Heart right ventricle (tissue), 16 donors: ENCODE measurements around the gene KCNMA1. TPM values are rescaled to one million over a fixed set of nuclear protein-coding genes. Genes with fewer than 3 reads are reported as not detected.

Experiments used
- ATAC-seq, 8 donors: fragments of 200-7000 bp; cut with Tn5 transposase; one replicate each; pipeline ENCODE4 v1.9.1; 2020; ENCODE audit warnings: mild to moderate bottlenecking in 8 of 8, moderate library complexity in 8 of 8, moderate number of reproducible peaks in 1 of 8
- DNase-seq, 2 donors: peaks; one replicate each; pipeline ENCODE4 v3.0.0-alpha.2; 2020
- H3K27ac ChIP-seq, 10 donors: fragments of 200-600 bp; sonication (generic) in 2 of 10; one replicate each; pipeline versions ENCODE4 v1.5.0 to v1.8.0; 2020 to 2022; ENCODE audit warnings: mild to moderate bottlenecking in 3 of 10
- H3K27me3 ChIP-seq, 7 donors: fragments of 200-600 bp; one replicate each; pipeline ENCODE4 v1.8.0; 2021 to 2022; ENCODE audit warnings: mild to moderate bottlenecking in 2 of 7
- H3K36me3 ChIP-seq, 9 donors: fragments of 200-600 bp; sonication (generic) in 1 of 9; one replicate each; pipeline versions ENCODE4 v1.5.0 to v1.8.0; 2020 to 2022; ENCODE audit warnings: mild to moderate bottlenecking in 2 of 9
- H3K4me1 ChIP-seq, 9 donors: fragments of 200-600 bp; sonication (generic) in 1 of 9; one replicate each; pipeline versions ENCODE4 v1.5.0 to v1.8.0; 2020 to 2022; ENCODE audit warnings: mild to moderate bottlenecking in 4 of 9
- H3K4me3 ChIP-seq, 10 donors: fragments of 200-600 bp; sonication (generic) in 2 of 10; one replicate each; pipeline versions ENCODE4 v1.5.0 to v1.8.0; 2020 to 2022; ENCODE audit warnings: mild to moderate bottlenecking in 7 of 10, moderate library complexity in 2 of 10
- H3K9me3 ChIP-seq, 11 donors: fragments of 200-600 bp in 10 of 11; sonication (generic) in 2 of 11; one replicate each; pipeline versions ENCODE4 v1.5.0 to v1.8.0; 2013 to 2022; ENCODE audit warnings: mild to moderate bottlenecking in 2 of 11, control low read depth in 1 of 11, moderate library complexity in 1 of 11
- WGBS, 2 donors: extraction: QIAGEN DNeasy Blood & Tissue Kit; methylation state at CpG; one replicate each; pipeline ENCODE4 v1.1.7; 2013; ENCODE audit warnings: inconsistent platforms in 1 of 2; 5-methylcytosine and 5-hydroxymethylcytosine counted together
- intact Hi-C, 10 donors: fragments of 100-400 bp; cut with DNase I; formaldehyde crosslinking; loops; one replicate each; pipeline versions ENCODE4 v1.11.1 to v1.14.2; 2022
- polyA plus RNA-seq, 2 donors: library from polyadenylated mRNA; stranded (reverse); fragments of 200-250 nt; gene quantifications; one replicate each; pipeline ENCODE4 v1.2.3, GENCODE V29; 2013
- total RNA-seq, 10 donors: library from RNA; stranded (reverse); fragmentation: NEBNext Ultra II Directional in 3 of 10; extraction: Animal tissue kit (Norgen Biotek cat#: 25700) in 3 of 10; gene quantifications; one replicate each; pipeline versions ENCODE4 v1.2.1 to v1.2.4, GENCODE V29; 2021 to 2023
- TF ChIP-seq, protein P1 (sequence below), 9 donors: fragments of 200-600 bp; sonication (generic) in 2 of 9; IDR thresholded peaks; one replicate each; pipeline versions ENCODE4 v1.5.0 to v1.8.0; 2021 to 2022; ENCODE audit warnings: antibody characterized with exemption in 9 of 9, mild to moderate bottlenecking in 5 of 9, moderate library complexity in 1 of 9
- donor health status: Arrhythmogenic right ventricular cardiomyopathy.
- donor health status: ischemic (EF 13 %, LVEDD 7.1; RV severe dilation, severe dysfunction).
- donor health status: healthy with polysubstance abuse.
- donor health status: DM: no; HTN: yes; CAD: no.
- donor health status: DM: no; HTN: no; CAD: no.
- donor health status: ischemic (EF 25% LVEDD 6.9; RV normal size, moderate dysfunction).
- donor health status: ischemic (EF 25% LVEDD 5.7; RV mildly dilated, moderate dysfunction).
- donor health status: healthy.
- donor health status: DM: yes; HTN: yes; CAD: no.
- donor health status: Ischemic cardiomyopathy.
- donor health status: ischemic (EF 35%, LVEDD 5.7; RV mildly dilated, moderate dysfunction).
- donor health status: nonischemic (EF 11% LVEDD 7.7; RV severe dilation, severe dysfunction).
- donor health status: DM: yes; HTN: yes; CAD: no.
- donor health status: PGD.
- donor health status: ischemic (EF 29% LVEDD 5.4; RV normal size, mild dysfunction).
- donor health status: nonischemic (EF 23%, LVEDD 6.1; RV moderate dilation, normal function).

Gene KCNMA1
- total and polyA plus RNA-seq, 12 donors, result 0.59 to 5.3 (median 1.6) TPM

DNA sequence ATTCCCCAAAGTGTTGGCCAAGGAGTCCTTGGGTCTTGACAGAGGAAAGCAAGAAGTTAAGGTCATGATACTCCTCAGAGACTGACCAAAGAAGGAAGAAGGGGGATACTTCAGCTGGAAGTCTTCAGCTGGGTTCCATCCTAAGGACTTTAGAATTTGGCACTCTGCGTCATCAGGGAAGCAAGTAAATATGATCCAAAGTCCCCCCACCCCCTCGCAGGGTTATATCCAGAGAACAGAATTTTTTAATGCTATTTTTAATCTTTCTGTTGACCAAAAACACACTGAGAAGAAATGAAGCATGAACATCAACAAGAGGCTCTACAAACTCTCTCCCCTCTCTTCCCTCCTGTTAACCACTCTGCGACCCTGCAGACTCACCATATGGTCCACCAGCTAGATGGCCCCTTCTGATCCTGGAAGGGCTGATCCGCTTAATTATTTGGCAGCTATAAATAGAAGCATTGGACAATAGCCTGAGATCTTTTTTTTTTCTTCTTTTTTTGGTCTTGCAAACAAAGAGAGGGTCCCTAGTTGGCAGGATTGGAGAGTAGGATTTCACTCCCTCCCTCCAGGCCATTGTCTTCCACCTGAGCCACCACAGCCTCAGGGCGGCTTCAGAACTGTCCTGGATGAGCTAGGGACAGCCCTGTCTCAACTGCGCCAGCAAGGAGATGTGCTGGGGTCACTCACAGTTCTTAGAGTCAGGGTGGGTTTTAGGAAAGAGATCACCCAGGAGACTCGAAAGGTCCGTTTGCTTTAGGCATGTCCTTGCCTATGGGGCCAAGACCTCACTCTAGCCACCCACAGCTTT, 196.0 kb downstream of the KCNMA1 start:
- H3K4me1 ChIP-seq, result no peaks in the 10 kb centered on the region
- TF ChIP-seq, protein P1, sequence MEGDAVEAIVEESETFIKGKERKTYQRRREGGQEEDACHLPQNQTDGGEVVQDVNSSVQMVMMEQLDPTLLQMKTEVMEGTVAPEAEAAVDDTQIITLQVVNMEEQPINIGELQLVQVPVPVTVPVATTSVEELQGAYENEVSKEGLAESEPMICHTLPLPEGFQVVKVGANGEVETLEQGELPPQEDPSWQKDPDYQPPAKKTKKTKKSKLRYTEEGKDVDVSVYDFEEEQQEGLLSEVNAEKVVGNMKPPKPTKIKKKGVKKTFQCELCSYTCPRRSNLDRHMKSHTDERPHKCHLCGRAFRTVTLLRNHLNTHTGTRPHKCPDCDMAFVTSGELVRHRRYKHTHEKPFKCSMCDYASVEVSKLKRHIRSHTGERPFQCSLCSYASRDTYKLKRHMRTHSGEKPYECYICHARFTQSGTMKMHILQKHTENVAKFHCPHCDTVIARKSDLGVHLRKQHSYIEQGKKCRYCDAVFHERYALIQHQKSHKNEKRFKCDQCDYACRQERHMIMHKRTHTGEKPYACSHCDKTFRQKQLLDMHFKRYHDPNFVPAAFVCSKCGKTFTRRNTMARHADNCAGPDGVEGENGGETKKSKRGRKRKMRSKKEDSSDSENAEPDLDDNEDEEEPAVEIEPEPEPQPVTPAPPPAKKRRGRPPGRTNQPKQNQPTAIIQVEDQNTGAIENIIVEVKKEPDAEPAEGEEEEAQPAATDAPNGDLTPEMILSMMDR (IDR thresholded peaks at IDR 0.05), result no peak
- no peak for ATAC-seq
- no peak for DNase-seq
- WGBS, 2 donors, result 73 to 79% methylated on average over 8 of the region's 8 CpGs
- no peaks in the 10 kb centered on the region for H3K36me3 ChIP-seq
- intact Hi-C loops, result no loop called here
- no peaks in the 10 kb centered on the region for H3K9me3 ChIP-seq
- H3K27ac ChIP-seq, result no peak overlapping the region
- no peak overlapping the region for H3K4me3 ChIP-seq
- peaks cover 0 to 23% (median 13%) of the 10 kb centered on the region in 7 donors for H3K27me3 ChIP-seq

DNA sequence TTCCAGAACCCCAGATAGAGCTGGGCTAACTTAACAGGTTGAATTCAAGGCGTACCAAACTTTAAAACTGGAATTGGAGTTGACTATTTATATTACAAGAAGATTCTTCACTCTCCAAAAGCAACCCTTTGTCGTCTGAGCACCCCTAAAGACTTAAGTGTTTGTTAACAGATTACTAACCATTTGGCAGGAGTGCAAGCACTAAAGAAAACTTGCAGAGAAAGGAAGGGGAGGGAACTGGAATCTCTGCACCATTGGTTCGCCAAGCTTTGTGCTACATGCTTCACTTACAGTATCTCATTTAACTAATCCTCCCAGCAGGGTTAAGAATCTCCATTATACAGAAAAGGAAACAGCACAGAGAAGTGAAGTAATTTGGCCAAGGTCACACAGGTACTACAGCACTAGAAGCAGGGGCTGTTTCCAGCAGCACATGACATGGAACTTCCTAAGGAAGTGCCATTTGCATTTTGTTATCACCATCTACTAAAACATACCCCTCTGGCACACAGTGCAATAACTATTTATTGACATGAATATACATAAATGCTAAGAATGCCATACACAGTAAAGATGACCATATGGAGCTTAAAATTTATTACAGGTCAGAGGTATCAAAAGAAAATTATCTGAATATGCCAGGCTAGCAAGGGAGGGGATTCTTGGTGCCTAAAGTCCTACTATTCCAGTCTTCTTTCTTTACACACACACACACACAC, 201.2 kb downstream of the KCNMA1 start:
- intact Hi-C loops, result loop anchor here in 1 of 10 donors (5.0 kb wide), 1 partner anchor 1586 kb away; no protein-coding TSS in a partner anchor
- Histone ChIP-seq H3K9me3 (no peaks in the 10 kb centered on the region), H3K4me3 (no peak overlapping the region), H3K36me3 (no peaks in the 10 kb centered on the region), H3K27me3 (peaks cover 0 to 6% (median 0%) of the 10 kb centered on the region in 7 donors), H3K27ac (no peak overlapping the region), H3K4me1 (no peaks in the 10 kb centered on the region)
- 66% methylated on average over 3 of the region's 3 CpGs for WGBS, 2 donors
- no peak for ATAC-seq
- TF ChIP-seq, protein P1 (IDR thresholded peaks at IDR 0.05), result no peak
- DNase-seq, result no peak

DNA sequence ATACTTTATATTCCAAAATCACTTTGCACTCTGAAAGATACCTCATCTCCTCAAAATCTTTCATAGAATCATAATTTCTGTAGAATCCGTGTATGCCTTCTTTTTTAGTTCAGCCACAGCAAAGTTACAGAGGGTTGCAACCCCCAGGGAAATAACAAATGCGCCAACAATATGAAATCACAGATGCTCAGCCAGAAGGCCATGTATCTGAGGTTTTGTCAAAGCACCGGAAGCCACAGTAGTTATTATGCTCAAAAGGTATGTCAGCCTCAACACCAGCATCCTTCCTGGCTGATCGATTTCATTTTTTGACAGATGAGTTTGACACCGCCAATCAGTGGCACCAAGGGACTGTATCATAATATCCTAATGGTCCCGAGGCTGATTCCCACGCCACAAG, 204.1 kb downstream of the KCNMA1 start:
- no peak for ATAC-seq
- H3K4me3 ChIP-seq, result no peak overlapping the region
- H3K27me3 ChIP-seq, result peaks cover 0 to 13% (median 0%) of the 10 kb centered on the region in 7 donors
- DNase-seq, result no peak
- no peaks in the 10 kb centered on the region for H3K4me1 ChIP-seq
- H3K36me3 ChIP-seq, result no peaks in the 10 kb centered on the region
- no peak overlapping the region for H3K27ac ChIP-seq
- intact Hi-C loops, result no loop called here
- TF ChIP-seq, protein P1 (IDR thresholded peaks at IDR 0.05), result no peak
- 82 to 84% methylated on average over 7 of the region's 7 CpGs for WGBS, 2 donors
- no peaks in the 10 kb centered on the region for H3K9me3 ChIP-seq

DNA sequence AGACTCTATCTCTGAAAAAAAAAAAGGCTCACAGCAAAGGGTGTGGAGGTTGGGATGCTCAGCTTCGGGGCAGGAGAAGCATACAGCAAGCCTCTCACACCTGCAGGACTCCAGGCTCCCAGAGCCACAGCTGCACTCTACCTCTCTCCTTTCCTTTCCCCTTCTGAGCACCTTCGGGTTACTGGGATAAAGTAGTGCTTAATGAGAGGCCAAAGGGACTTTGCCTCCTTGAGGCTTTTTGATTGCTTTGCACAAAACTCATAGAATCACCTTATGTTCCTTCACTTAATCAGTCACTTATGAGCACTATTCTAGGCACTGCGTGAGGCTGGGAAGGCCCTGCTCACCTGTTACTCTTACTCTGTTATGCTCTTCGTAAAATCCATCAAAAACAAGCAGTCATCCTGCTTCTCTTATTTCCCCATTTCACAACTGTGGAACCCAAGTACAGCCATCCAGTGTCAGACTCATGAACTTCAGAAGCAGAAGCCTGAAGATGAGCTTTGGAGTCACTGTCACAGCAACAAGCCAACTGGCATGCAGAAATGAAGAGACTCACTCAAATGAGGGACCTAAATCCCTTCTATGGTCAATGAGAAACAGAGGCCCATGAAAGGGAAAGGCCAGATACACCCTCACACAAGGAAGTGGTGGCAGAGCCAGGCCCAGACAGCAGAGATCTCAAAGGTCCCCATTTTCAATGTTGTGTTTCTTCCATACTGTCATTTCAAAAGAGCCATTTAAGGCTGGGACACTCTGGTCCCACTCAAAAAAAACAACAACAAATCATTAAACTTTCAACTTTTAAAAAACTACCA, 205.4 kb downstream of the KCNMA1 start:
- Histone ChIP-seq H3K27me3 (peaks cover 0 to 13% (median 0%) of the 10 kb centered on the region in 7 donors), H3K4me3 (no peak overlapping the region), H3K4me1 (no peaks in the 10 kb centered on the region), H3K36me3 (no peaks in the 10 kb centered on the region), H3K9me3 (no peaks in the 10 kb centered on the region), H3K27ac (no peak overlapping the region)
- WGBS, 2 donors, result 87 to 89% methylated on average over 4 of the region's 4 CpGs
- ATAC-seq (no peak), DNase-seq (no peak)
- TF ChIP-seq, protein P1 (IDR thresholded peaks at IDR 0.05), result no peak
- intact Hi-C loops, result no loop called here
